GM18858 (cell line): ENCODE measurements around the gene NMD3.
"Not testable (repeated sequence)": the region's sequence is repeated elsewhere in the genome, so short reads cannot be mapped to it uniquely, and the experiment has no call there.

ENCODE experiments used
- ATAC-seq: cut with Tn5 transposase; IDR thresholded peaks from one replicate; pipeline ENCODE4 v1.9.1; 2021; ENCODE audit not compliant: unreplicated experiment

NMD3 gene

GRCh38 chr3:161220850-161221753 lies at the start of gene NMD3:
TSS of gene NMD3 (plus strand) at chr3:161221311. CDS start at chr3:161222014, 703 bp downstream.
- peak; percentile 96 for ATAC-seq

GRCh38 chr3:161171639-161172552 lies 49.2 kb upstream of the NMD3 start:
- no peak for ATAC-seq

- no peak for ATAC-seq
Measured at GRCh38 chr3:161175506-161175905, 45.6 kb upstream of the NMD3 start.

- no peak for ATAC-seq
Measured at GRCh38 chr3:161177991-161178390, 43.1 kb upstream of the NMD3 start.

- ATAC-seq, result not testable (repeated sequence)
Measured at GRCh38 chr3:161181371-161181770, 39.7 kb upstream of the NMD3 start.

GRCh38 chr3:161187046-161187445 lies 34.1 kb upstream of the NMD3 start:
- ATAC-seq, result no peak

- ATAC-seq, result no peak
Measured at GRCh38 chr3:161197855-161198850, 23.0 kb upstream of the NMD3 start.

- no peak for ATAC-seq
Measured at GRCh38 chr3:161199926-161200325, 21.2 kb upstream of the NMD3 start.

- peak; percentile 74 for ATAC-seq
Measured at GRCh38 chr3:161203485-161204098, 17.5 kb upstream of the NMD3 start.

GRCh38 chr3:161208931-161209330 lies 12.2 kb upstream of the NMD3 start:
- ATAC-seq, result no peak

- no peak for ATAC-seq
Measured at GRCh38 chr3:161212171-161212771, 8.8 kb upstream of the NMD3 start.

- no peak for ATAC-seq
Measured at GRCh38 chr3:161212906-161213305, 8.2 kb upstream of the NMD3 start.

- ATAC-seq, result no peak
Measured at GRCh38 chr3:161213644-161214043, 7.5 kb upstream of the NMD3 start.

- no peak for ATAC-seq
Measured at GRCh38 chr3:161215185-161215584, 5.9 kb upstream of the NMD3 start.

- ATAC-seq, result no peak
Measured at GRCh38 chr3:161217496-161217895, 3.6 kb upstream of the NMD3 start.

GRCh38 chr3:161219495-161219894 lies 1.6 kb upstream of the NMD3 start:
- no peak for ATAC-seq

- ATAC-seq, result no peak
Measured at GRCh38 chr3:161221806-161222600, 892 bp downstream of the NMD3 start.

- no peak for ATAC-seq
Measured at GRCh38 chr3:161222662-161223061, 1.6 kb downstream of the NMD3 start.

GRCh38 chr3:161224786-161225185 lies 3.7 kb downstream of the NMD3 start:
- ATAC-seq, result no peak
